ENCODE measurements around the gene PTPRB.

Gene PTPRB

GRCh38 chr12:70592664-70593063 lies 44.6 kb downstream of the PTPRB start:
- no peak for DNase-seq (ENCODE audit: low spot score)

GRCh38 chr12:70590549-70591226 lies 46.5 kb downstream of the PTPRB start:
- no peak for DNase-seq (ENCODE audit: low spot score)

GRCh38 chr12:70590051-70590450 lies 47.2 kb downstream of the PTPRB start:
- peak; percentile 45 for DNase-seq (ENCODE audit: low spot score)

- no peak for DNase-seq (ENCODE audit: low spot score)
Observed at GRCh38 chr12:70584332-70584731, 52.9 kb downstream of the PTPRB start.

GRCh38 chr12:70583251-70583650 lies 54.0 kb downstream of the PTPRB start:
- DNase-seq (ENCODE audit: low spot score): no peak

- no peak for DNase-seq (ENCODE audit: low spot score)
Observed at GRCh38 chr12:70581208-70581607, 56.0 kb downstream of the PTPRB start.

- no peak for DNase-seq (ENCODE audit: low spot score)
Observed at GRCh38 chr12:70577283-70577634, 60.0 kb downstream of the PTPRB start.

GRCh38 chr12:70576341-70577282 lies 60.6 kb downstream of the PTPRB start:
- DNase-seq (ENCODE audit: low spot score): peak; percentile 48

- DNase-seq (ENCODE audit: low spot score): no peak
Observed at GRCh38 chr12:70571705-70572268, 65.4 kb downstream of the PTPRB start.

- no peak for DNase-seq (ENCODE audit: low spot score)
Observed at GRCh38 chr12:70571029-70571428, 66.2 kb downstream of the PTPRB start.

GRCh38 chr12:70561550-70561949 lies 75.7 kb downstream of the PTPRB start:
- no peak for DNase-seq (ENCODE audit: low spot score)

- no peak for DNase-seq (ENCODE audit: low spot score)
Observed at GRCh38 chr12:70560671-70561070, 76.6 kb downstream of the PTPRB start.

- no peak for DNase-seq (ENCODE audit: low spot score)
Observed at GRCh38 chr12:70559390-70559789, 77.8 kb downstream of the PTPRB start.

GRCh38 chr12:70557583-70558191 lies 79.5 kb downstream of the PTPRB start:
- no peak for DNase-seq (ENCODE audit: low spot score)

GRCh38 chr12:70556179-70556869 lies 80.9 kb downstream of the PTPRB start:
- no peak for DNase-seq (ENCODE audit: low spot score)

- no peak for DNase-seq (ENCODE audit: low spot score)
Observed at GRCh38 chr12:70555081-70555480, 82.1 kb downstream of the PTPRB start.

GRCh38 chr12:70553391-70553859 lies 83.8 kb downstream of the PTPRB start:
- no peak for DNase-seq (ENCODE audit: low spot score)

GRCh38 chr12:70551731-70552130 lies 85.5 kb downstream of the PTPRB start:
- no peak for DNase-seq (ENCODE audit: low spot score)

GRCh38 chr12:70550180-70550577 lies 87.0 kb downstream of the PTPRB start:
- no peak for DNase-seq (ENCODE audit: low spot score)

GRCh38 chr12:70549340-70550179 lies 87.7 kb downstream of the PTPRB start:
- no peak for DNase-seq (ENCODE audit: low spot score)

GRCh38 chr12:70543444-70543843 lies 93.8 kb downstream of the PTPRB start:
- no peak for DNase-seq (ENCODE audit: low spot score)

All from CD4-positive, alpha-beta T cell treated with Interleukin-15 for 4 hours (primary cell).